Erythroblast (primary cell): ENCODE data around the gene TMCC3.

Experiments
- GATA1 ChIP-seq: IDR thresholded peaks from 2 replicates; pipeline ENCODE4 v1.6.1; 2011; ENCODE audit warnings: low read depth, mild to moderate bottlenecking, control low read depth, low read length, moderate library complexity
- POLR2A ChIP-seq: IDR thresholded peaks from 2 replicates; pipeline ENCODE4 v1.6.1; 2011; ENCODE audit warnings: mild to moderate bottlenecking, low read length

DNA sequence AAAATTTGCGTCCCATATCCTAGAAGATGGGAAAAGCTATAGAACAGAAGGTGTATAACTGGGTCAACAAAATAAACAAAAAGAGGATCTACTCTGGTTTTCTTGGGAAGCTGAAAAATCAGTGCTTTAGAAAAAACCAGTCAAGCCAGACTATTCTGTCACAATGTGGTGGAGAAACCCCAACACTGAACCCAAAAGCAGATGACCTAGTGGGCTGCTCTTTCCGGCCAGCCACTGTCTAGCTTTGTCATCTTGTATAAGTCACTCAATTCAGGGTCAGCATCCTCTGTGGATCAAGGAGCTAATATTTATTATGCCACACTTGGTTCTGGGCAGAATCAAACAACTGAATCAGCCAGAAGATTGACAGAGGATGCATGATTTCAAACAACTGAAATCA lies 26.6 kb upstream of the TMCC3 start:
- TF ChIP-seq POLR2A: no peak
- no peak for TF ChIP-seq GATA1
